Measurements from ENCODE around the gene GTF2F2.

GTF2F2 gene

GRCh38 chr13:45119991-45120864, at the start of gene GTF2F2:
TSS of gene GTF2F2 (plus strand) at chr13:45120510. CDS start at chr13:45120656, 146 bp downstream.
- peak; percentile 68 to 70 for ATAC-seq

- no peak for ATAC-seq
Observed at GRCh38 chr13:45073809-45074208, 46.5 kb upstream of the GTF2F2 start.

GRCh38 chr13:45074721-45075120, 45.6 kb upstream of the GTF2F2 start:
- ATAC-seq, result no peak

GRCh38 chr13:45078003-45078402, 42.3 kb upstream of the GTF2F2 start:
- no peak for ATAC-seq

- no peak for ATAC-seq
Observed at GRCh38 chr13:45082964-45083363, 37.3 kb upstream of the GTF2F2 start.

- no peak for ATAC-seq
Observed at GRCh38 chr13:45084515-45084914, 35.8 kb upstream of the GTF2F2 start.

GRCh38 chr13:45086484-45086883, 33.8 kb upstream of the GTF2F2 start:
- ATAC-seq, result no peak

- ATAC-seq, result no peak
Observed at GRCh38 chr13:45092663-45093062, 27.6 kb upstream of the GTF2F2 start.

- no peak for ATAC-seq
Observed at GRCh38 chr13:45100573-45101262, 19.6 kb upstream of the GTF2F2 start.

GRCh38 chr13:45101327-45102018, 18.8 kb upstream of the GTF2F2 start:
- no peak for ATAC-seq

- ATAC-seq, result no peak
Observed at GRCh38 chr13:45102136-45102507, 18.2 kb upstream of the GTF2F2 start.

- no peak for ATAC-seq
Observed at GRCh38 chr13:45103449-45103848, 16.9 kb upstream of the GTF2F2 start.

GRCh38 chr13:45104261-45104660, 16.0 kb upstream of the GTF2F2 start:
- ATAC-seq, result no peak

GRCh38 chr13:45105895-45106294, 14.4 kb upstream of the GTF2F2 start:
- ATAC-seq, result no peak

- ATAC-seq, result no peak
Observed at GRCh38 chr13:45107539-45107938, 12.8 kb upstream of the GTF2F2 start.

- no peak for ATAC-seq
Observed at GRCh38 chr13:45108716-45109101, 11.6 kb upstream of the GTF2F2 start.

- ATAC-seq, result peak; percentile 48 to 77
Observed at GRCh38 chr13:45109102-45109720, 11.1 kb upstream of the GTF2F2 start.

GRCh38 chr13:45113233-45114224, 6.8 kb upstream of the GTF2F2 start:
- no peak for ATAC-seq

- ATAC-seq, result peak; percentile 65 to 70
Observed at GRCh38 chr13:45119469-45119990, 780 bp upstream of the GTF2F2 start.

GRCh38 chr13:45120967-45121831, 889 bp downstream of the GTF2F2 start:
- ATAC-seq, result no peak

Data from activated CD4-positive, CD25-positive, alpha-beta regulatory T cell treated with anti-CD3 and anti-CD28 coated beads, Interleukin-2, amount 50 U/mL, for 24 hours (primary cell).